ENCODE results near the gene AGAP1.

AGAP1 gene

DNA sequence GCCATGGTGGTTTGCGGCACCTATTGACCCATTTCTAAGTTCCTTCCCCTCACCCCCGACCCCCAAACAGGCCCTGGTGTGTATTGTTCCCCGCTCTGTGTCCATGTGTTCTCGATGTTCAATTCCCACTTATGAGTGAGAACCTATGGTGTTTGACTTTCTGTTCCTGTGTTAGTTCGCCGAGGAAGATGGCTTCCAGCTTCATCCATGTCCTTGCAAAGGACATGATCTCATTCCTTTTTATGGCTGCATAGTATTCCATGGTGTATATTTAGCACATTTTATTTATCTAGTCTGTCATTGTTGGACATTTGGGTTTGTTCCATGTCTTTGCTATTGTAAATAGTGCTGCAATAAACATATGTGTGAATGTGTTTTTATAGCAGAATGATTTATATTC is 490.7 kb downstream of the AGAP1 start:
- H3K27me3 Mint-ChIP-seq (ENCODE audit: low read depth): peaks cover 4% of the 10 kb centered on the region
- peaks cover 5% of the 10 kb centered on the region for H3K9me3 Mint-ChIP-seq
- H3K4me1 Mint-ChIP-seq (ENCODE audit: low read depth): no peaks in the 10 kb centered on the region

DNA sequence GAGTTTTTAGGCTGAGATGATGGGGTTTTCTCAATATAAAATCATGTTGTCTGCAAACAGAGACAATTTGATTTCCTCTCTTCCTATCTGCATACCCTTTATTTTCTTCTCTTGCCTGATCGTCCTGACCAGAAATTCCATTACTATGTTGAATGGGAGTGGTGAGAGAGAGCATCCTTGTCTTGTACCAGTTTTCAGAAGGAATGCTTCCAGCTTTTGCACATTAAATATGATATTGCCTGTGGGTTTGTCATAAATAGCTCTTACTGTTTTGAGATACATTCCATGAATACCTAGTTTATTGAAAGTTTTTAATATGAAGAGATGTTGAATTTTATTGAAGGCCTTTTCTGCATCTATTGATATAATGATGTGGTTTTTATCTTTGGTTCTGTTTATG is 492.5 kb downstream of the AGAP1 start:
- peaks cover 5% of the 10 kb centered on the region for H3K9me3 Mint-ChIP-seq
- H3K4me3 Mint-ChIP-seq: no peak overlapping the region
- H3K27me3 Mint-ChIP-seq (ENCODE audit: low read depth): peaks cover 4% of the 10 kb centered on the region
- no peaks in the 10 kb centered on the region for H3K36me3 Mint-ChIP-seq (ENCODE audit: low read depth)
- no peaks in the 10 kb centered on the region for H3K4me1 Mint-ChIP-seq (ENCODE audit: low read depth)
- H3K27ac Mint-ChIP-seq: no peak overlapping the region

More for the DNA sequence above, 490.7 kb downstream of the AGAP1 start:
- Mint-ChIP-seq H3K4me3 (no peak overlapping the region), H3K36me3 (ENCODE audit: low read depth) (no peaks in the 10 kb centered on the region), H3K27ac (no peak overlapping the region)

DNA sequence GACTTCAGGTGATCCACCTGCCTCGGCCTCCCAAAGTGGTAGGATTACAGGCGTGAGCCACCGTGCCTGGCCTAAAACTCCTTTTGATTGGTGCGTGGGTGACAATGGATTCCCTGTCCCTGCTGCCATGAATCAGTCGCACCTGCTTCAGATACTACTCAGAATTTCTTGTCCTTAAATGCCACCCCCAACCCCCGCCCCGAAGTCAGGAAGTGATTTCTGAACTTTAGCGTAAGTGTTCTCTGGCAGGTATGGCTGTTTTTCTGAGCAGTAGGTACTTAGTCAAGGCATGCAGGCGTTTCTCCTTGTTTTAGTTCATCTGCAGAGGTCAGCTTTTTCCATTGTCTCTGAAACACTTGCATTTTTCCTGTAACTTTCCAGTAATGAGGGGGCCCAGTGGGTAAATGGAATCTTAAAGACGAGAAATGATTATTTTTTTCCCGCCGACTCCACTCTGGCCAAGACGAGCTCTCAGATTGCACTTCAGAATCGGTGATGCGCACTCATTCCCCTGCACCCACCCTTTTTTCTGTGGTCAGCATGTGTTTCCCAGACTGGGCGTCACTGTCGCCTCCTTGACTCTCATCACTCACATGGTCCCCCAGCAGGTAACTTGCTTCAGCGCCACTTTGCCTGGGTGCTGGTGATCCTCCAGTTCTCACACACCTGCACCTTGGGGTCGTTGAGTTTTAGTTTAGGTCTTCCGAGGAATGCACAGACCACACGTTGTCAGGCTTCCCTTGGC is 494.6 kb downstream of the AGAP1 start:
- Mint-ChIP-seq H3K27me3 (ENCODE audit: low read depth) (no peaks in the 10 kb centered on the region), H3K27ac (no peak overlapping the region), H3K4me3 (no peak overlapping the region), H3K36me3 (ENCODE audit: low read depth) (no peaks in the 10 kb centered on the region), H3K4me1 (ENCODE audit: low read depth) (no peaks in the 10 kb centered on the region), H3K9me3 (peaks cover 5% of the 10 kb centered on the region)

DNA sequence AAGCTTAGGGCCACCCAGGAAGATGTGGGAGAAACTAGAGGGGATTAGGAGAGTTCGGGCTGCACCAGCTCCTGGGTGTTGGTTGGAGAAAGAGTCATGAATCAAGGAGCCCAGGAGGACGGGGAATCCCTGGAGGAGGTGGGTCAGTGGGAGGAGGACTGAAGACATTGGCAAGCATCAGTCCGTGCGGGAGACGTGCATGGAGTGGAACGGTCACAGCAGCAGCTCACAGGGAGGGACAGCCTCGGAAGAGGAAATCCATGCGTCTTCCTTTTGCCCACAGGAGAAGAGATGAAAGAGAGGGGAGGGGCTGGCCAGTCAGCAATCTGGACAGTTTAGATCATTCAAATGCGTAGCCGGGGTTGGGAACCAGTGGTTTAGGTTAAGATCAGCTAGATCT is 495.7 kb downstream of the AGAP1 start:
- Mint-ChIP-seq H3K27ac (no peak overlapping the region), H3K4me3 (no peak overlapping the region), H3K4me1 (ENCODE audit: low read depth) (no peaks in the 10 kb centered on the region), H3K9me3 (peaks cover 5% of the 10 kb centered on the region), H3K27me3 (ENCODE audit: low read depth) (no peaks in the 10 kb centered on the region), H3K36me3 (ENCODE audit: low read depth) (no peaks in the 10 kb centered on the region)

DNA sequence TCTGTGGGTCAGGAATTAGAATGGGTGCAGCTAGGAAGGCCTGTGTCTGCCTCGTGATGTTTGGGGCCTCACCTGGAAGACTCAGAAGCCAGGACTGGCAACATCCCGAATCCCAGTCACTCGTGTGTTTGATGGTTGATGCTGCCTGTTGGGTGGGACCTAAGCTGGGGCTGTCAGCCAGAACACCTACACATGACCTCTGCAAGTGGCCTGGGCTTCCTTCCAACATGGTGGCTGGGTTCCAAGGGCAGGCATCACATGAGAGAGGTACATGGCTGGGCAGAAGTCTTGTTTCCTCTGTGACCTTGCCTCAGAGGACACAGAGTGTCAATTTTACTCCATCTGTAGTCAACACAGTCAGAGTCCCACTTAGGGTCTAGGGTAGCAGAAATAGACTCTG is 496.5 kb downstream of the AGAP1 start:
- Mint-ChIP-seq H3K9me3 (peaks cover 5% of the 10 kb centered on the region), H3K36me3 (ENCODE audit: low read depth) (no peaks in the 10 kb centered on the region), H3K27me3 (ENCODE audit: low read depth) (no peaks in the 10 kb centered on the region), H3K4me3 (no peak overlapping the region), H3K27ac (no peak overlapping the region), H3K4me1 (ENCODE audit: low read depth) (no peaks in the 10 kb centered on the region)

DNA sequence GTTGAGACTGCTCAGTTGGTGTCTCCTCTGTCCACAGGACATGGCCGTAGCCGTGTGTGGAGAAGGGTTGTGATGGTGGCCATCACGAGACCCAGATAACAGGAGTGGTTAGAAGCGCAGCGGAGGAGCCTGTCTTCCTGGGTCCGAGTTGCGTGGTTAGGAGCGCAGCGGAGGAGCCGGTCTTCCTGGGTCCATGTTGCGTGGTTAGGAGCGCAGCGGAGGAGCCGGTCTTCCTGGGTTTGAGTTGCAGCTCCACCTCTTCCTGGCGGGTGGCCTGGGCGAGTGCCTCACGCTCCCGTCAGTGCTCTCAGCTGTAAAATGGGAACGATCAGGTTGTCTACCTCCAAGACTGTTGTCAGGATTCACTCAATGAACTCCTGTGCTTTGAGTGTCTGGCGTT is 498.2 kb downstream of the AGAP1 start:
- Mint-ChIP-seq H3K4me3 (no peak overlapping the region), H3K27ac (no peak overlapping the region), H3K9me3 (peaks cover 5% of the 10 kb centered on the region), H3K36me3 (ENCODE audit: low read depth) (no peaks in the 10 kb centered on the region), H3K4me1 (ENCODE audit: low read depth) (no peaks in the 10 kb centered on the region), H3K27me3 (ENCODE audit: low read depth) (no peaks in the 10 kb centered on the region)

DNA sequence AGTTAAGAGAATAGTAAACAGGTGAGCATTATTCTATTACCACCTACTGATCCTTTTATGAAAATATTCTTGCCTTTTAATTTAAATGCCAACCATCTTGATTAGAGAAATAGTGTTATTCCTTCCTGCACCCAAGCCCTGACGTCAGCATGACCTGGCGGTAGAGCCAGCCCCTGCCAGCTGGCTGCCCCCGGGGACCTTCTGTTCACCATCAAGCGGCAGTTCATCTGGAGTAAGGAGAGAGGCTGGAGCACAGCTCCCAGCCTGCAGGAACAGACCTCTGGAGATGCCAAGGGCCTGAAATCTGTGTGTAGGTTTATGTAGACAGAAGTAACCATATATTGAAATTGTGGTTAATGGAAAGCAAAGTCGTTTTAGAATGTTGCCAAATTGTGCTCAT is 502.6 kb downstream of the AGAP1 start:
- Mint-ChIP-seq H3K4me3 (no peak overlapping the region), H3K9me3 (no peaks in the 10 kb centered on the region), H3K27ac (no peak overlapping the region), H3K27me3 (ENCODE audit: low read depth) (no peaks in the 10 kb centered on the region), H3K4me1 (ENCODE audit: low read depth) (no peaks in the 10 kb centered on the region), H3K36me3 (ENCODE audit: low read depth) (no peaks in the 10 kb centered on the region)

DNA sequence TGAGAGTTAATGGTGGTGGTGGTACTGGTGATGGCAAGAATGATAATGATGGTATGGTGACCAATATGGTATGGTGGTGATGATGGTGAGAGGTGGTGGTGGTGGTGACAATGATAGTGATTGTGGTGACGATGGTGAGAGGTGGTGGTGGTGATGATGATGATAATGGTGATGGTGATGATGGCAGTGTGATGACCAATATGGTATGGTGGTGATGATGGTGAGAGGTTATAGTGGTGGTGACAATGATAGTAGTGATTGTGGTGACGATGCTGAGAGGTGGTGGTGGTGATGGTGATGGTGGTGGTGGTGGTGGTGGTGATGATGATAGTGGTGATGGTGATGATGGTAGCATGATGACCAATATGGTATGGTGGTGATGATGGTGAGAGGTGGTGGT is 505.2 kb downstream of the AGAP1 start:
- no peak overlapping the region for H3K4me3 Mint-ChIP-seq
- no peaks in the 10 kb centered on the region for H3K9me3 Mint-ChIP-seq
- no peaks in the 10 kb centered on the region for H3K36me3 Mint-ChIP-seq (ENCODE audit: low read depth)
- no peaks in the 10 kb centered on the region for H3K27me3 Mint-ChIP-seq (ENCODE audit: low read depth)
- H3K4me1 Mint-ChIP-seq (ENCODE audit: low read depth): no peaks in the 10 kb centered on the region
- no peak overlapping the region for H3K27ac Mint-ChIP-seq

DNA sequence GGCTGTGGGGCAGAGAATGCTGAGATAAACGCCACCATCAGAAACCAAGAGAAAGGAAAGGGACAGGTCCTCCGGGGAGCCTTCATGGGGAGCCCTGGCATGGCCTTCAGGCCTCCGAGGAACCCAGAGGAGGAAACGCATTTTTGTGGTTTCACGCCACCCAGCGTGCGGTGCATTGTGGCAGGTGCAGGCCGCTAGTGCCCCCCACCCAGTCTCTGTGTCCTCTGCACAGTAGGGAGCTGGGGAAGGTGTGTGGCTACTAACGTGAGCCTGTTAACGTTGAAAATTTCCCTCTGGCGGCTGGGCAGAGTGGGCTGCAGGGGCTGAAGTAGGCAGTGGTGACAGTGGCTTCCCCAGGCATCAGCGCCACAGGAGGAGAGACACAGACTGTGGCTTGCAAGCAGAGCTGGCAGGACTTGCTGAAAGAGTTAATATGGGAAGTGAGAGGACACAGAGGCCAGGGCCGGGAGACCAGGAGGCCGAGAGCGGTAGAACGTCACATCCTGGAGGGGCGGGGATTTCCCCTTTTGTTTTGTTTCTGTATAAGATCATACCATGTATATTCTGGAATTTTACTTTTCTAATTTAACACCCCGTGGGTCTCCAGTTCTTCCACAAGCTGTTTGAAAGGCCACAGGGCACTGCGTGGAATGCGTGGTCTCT is 507.5 kb downstream of the AGAP1 start:
- no peak overlapping the region for H3K27ac Mint-ChIP-seq
- no peaks in the 10 kb centered on the region for H3K4me1 Mint-ChIP-seq (ENCODE audit: low read depth)
- H3K36me3 Mint-ChIP-seq (ENCODE audit: low read depth): no peaks in the 10 kb centered on the region
- H3K9me3 Mint-ChIP-seq: no peaks in the 10 kb centered on the region
- no peak overlapping the region for H3K4me3 Mint-ChIP-seq
- H3K27me3 Mint-ChIP-seq (ENCODE audit: low read depth): no peaks in the 10 kb centered on the region

DNA sequence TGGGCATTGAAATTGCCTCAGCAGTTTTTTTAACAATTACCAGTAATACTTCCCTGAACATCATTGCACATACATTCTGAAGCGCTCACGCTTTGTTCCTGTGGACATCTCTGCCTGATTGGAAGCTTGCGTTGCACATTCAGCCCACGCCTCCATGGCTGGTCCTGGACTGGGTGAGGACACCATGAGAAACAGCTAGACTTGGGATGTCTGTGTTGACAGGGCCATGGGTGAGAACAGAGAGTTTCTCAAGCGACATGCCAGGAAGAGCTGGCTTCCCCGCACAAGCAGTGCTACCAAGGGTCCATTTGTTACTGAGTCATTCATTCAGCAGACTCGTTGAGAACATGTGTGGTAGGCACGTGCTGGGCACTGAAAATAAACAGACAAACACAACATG is 508.0 kb downstream of the AGAP1 start:
- no peak overlapping the region for H3K27ac Mint-ChIP-seq
- H3K36me3 Mint-ChIP-seq (ENCODE audit: low read depth): no peaks in the 10 kb centered on the region
- H3K4me1 Mint-ChIP-seq (ENCODE audit: low read depth): no peaks in the 10 kb centered on the region
- H3K27me3 Mint-ChIP-seq (ENCODE audit: low read depth): no peaks in the 10 kb centered on the region
- H3K9me3 Mint-ChIP-seq: no peaks in the 10 kb centered on the region
- H3K4me3 Mint-ChIP-seq: no peak overlapping the region

DNA sequence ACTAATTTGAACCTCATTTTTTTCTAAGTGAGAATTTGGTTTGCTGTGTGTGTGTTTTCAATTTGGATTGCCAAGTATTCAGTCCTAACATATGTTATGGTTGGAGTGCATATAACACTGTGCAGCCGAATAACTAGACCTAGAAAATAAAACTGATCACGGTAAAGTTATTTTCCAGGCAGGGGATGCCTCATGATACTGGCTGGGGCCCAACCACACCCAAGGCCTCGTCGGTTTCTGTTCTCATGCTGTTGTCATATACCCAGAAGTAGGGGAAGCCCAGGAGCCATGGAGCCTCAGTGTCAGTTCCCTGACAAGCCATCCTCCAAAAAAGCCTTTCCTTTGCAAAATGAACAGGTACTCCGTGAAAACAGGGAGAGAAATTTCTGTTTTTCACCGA is 514.2 kb downstream of the AGAP1 start:
- H3K4me3 Mint-ChIP-seq: no peak overlapping the region
- no peak overlapping the region for H3K27ac Mint-ChIP-seq

DNA sequence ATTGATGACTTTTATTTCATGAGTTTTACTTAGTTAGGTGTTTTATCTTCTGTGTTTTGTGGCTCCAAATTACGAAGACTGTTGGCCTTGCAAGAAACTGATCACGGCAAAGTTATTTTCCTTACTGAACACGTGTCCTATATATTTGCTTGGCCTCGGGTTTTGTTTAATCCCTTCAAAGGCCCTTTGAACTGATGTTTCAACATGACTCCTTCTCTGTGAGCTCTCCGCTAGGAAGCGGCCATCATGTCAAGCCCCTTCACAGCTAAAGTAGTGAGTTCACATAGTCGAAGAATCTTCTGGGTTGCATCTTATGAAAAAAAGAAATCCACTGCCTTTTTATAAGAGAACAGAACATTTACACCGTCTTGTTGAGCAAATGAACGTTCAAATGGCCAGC is 515.0 kb downstream of the AGAP1 start:
- Mint-ChIP-seq H3K36me3 (ENCODE audit: low read depth) (no peaks in the 10 kb centered on the region), H3K9me3 (no peaks in the 10 kb centered on the region), H3K4me3 (no peak overlapping the region), H3K27me3 (ENCODE audit: low read depth) (no peaks in the 10 kb centered on the region), H3K27ac (no peak overlapping the region), H3K4me1 (ENCODE audit: low read depth) (no peaks in the 10 kb centered on the region)

More for the DNA sequence above, 514.2 kb downstream of the AGAP1 start:
- H3K36me3 Mint-ChIP-seq (ENCODE audit: low read depth): no peaks in the 10 kb centered on the region
- no peaks in the 10 kb centered on the region for H3K27me3 Mint-ChIP-seq (ENCODE audit: low read depth)
- no peaks in the 10 kb centered on the region for H3K9me3 Mint-ChIP-seq
- H3K4me1 Mint-ChIP-seq (ENCODE audit: low read depth): no peaks in the 10 kb centered on the region

DNA sequence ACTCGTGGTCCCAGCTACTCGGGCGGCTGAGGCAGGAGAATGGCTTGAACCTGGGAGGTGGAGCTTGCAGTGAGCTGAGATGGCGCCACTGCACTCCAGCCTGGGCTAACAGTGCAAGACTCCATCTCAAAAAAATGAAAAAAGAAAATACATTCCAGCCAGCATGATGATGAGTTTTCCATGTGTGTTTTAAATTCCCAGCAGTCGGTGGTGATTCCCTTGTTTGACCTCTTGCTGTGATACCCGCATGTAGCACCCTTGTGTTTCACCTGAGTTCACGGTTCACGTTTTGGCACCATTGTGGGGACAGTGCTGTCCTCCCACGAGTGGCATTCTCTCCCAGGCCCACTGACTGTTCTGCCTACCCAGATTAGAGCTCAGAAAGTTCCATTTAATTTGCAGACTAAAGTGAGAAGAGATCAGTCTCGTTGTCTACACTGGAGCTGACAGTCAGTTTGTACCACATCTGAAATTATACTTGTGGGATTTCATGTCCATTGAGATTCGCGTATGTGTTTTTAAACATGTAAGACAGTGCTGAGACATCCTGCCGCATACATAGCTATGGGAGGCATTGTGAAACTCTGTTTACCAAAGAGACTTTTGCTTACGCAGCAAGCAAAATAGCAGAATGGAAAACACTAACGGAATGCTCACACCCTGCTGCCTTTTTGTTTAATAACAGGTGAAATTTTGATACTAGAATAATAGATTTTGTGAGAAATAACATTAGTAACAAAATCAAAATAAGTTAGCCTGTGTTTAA is 517.3 kb downstream of the AGAP1 start:
- H3K36me3 Mint-ChIP-seq (ENCODE audit: low read depth): no peaks in the 10 kb centered on the region
- H3K27me3 Mint-ChIP-seq (ENCODE audit: low read depth): peaks cover 12% of the 10 kb centered on the region
- H3K4me1 Mint-ChIP-seq (ENCODE audit: low read depth): no peaks in the 10 kb centered on the region
- H3K9me3 Mint-ChIP-seq: no peaks in the 10 kb centered on the region
- H3K4me3 Mint-ChIP-seq: no peak overlapping the region
- H3K27ac Mint-ChIP-seq: no peak overlapping the region

DNA sequence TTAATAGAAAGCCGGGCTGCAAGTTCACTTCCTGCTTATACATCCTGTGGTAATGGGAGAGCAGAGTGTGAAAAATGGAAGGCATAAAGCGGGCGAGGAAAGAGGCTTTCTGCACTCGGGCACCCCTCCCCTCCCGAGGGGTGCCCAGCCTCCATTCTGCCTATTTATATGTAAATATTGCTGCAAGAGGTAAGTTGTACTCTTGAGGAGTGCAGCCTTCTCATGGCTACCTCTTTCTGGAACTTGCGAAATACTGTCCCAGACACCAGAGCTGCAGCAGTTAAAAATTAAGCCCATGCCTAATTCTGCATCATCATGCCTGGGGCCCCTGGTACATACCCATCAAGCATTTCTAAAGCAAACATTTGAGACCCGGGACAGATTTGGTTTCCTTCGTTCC is 518.3 kb downstream of the AGAP1 start:
- H3K4me3 Mint-ChIP-seq: no peak overlapping the region
- no peak overlapping the region for H3K27ac Mint-ChIP-seq
- no peaks in the 10 kb centered on the region for H3K4me1 Mint-ChIP-seq (ENCODE audit: low read depth)
- H3K36me3 Mint-ChIP-seq (ENCODE audit: low read depth): no peaks in the 10 kb centered on the region
- peaks cover 12% of the 10 kb centered on the region for H3K27me3 Mint-ChIP-seq (ENCODE audit: low read depth)
- H3K9me3 Mint-ChIP-seq: no peaks in the 10 kb centered on the region

Data from T-helper 1 cell treated with Interleukin-12 subunit alpha and Interleukin-12 subunit beta and Interleukin-4 antibody, amounts not matched to agents 30 μg/mL and 1 μg/mL, for 36 hours (primary cell).